Activated CD4-positive, CD25-positive, alpha-beta regulatory T cell treated with anti-CD3 and anti-CD28 coated beads, Interleukin-2, amount 50 U/mL, for 72 hours (primary cell): ENCODE measurements around the gene PSG3.
A peak's percentile ranks its signal among the peaks of the same experiment; 100 is the strongest.
"Not testable (repeated sequence)": the region's sequence is repeated elsewhere in the genome, so short reads cannot be mapped to it uniquely, and the experiment has no call there.

Experiments used
- DNase-seq: peaks from one replicate; pipeline ENCODE4 v3.0.0; 2021

The PSG3 gene

GRCh38 chr19:42740381-42740780 is at the start of gene PSG3:
Gene PSG3 (minus strand): TSS chr19:42740481. CDS start chr19:42740384, 97 bp downstream.
- not testable (repeated sequence) for DNase-seq

DNA sequence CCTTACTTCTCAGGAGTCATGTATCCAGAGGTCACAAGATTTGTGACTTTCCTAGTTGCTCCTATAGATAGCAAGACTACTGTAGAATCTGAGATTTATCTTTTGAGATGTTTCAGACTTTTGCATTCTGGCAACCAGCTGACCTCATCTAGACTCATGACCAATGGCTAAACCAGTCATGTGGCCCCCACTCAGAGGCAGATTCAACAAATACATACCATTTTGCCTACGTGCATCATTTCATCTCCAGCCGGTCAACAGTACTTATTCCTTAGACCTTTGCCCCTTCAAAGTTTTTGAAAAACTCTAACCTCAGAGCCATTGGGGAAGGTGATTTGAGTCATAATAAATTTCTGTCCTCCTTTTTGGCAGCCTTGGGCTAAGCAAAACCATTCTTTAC is 48.5 kb upstream of the PSG3 start:
- DNase-seq: not testable (repeated sequence)

GRCh38 chr19:42787766-42788165 is 47.5 kb upstream of the PSG3 start:
- DNase-seq: not testable (repeated sequence)

- DNase-seq: peak; percentile 51
Observed at GRCh38 chr19:42776750-42777612, 36.7 kb upstream of the PSG3 start.

DNA sequence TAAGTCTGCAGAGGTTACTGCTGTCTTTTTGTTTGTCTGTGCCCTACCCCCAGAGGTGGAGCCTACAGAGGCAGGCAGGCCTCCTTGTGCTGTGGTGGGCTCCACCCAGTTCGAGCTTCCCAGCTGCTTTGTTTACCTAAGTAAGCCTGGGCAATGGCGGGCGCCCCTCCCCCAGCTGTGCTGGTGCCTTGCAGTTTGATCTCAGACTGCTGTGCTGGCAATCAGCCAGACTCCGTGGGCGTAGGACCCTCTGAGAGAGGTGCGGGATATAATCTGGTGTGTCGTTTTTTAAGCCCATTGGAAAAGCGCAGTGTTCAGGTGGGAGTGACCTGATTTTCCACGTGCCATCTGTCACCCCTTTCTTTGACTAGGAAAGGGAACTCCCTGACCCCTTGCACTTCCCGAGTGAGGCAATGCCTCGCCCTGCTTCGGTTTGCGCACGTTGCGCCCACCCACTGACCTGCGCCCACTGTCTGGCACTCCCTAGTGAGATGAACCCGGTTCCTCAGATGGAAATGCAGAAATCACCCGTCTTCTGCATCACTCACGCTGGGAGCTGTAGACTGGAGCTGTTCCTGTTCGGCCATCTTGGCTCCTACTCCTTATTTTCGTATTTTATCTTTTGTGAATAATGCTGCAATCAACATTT is 34.4 kb upstream of the PSG3 start:
- not testable (repeated sequence) for DNase-seq

DNA sequence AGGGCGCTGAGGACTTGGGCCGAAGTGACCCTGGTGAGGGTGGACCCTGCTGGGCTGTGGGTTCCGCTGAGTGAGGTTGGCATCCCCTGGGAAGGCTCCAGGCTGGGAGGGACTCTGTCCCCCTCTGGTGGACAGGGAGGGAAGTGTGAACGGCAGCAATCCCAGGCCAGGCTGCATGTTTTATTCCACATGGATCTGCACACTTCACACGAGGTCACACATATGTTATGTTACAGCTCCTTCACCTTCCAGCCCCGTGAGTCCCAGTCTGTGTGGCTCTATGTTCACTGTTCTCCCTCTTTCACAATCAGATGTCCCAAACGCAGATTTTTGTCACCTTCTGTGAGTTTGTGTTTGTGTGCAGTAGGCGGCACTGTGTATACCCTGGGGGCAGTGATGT is 27.0 kb upstream of the PSG3 start:
- not testable (repeated sequence) for DNase-seq

DNA sequence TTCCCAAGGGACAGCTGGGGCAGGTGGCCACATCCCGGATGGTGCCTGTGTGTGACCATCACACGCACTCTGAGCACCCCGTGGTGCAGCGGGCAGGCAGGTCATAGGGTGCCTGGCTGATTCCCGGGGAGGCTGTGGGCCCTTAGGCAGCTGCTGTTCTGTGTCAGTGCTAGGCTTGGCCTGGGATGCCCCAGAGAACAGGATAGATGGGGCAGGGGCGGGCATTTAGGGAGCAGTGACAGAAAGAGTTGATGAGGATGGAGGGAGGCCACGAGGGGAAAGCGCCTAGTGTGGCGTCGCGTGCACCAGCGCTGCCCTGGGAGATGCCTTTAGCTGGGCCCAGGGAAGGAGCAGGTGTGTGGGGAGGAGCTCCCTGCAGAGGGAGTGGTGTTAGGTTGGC is 26.6 kb upstream of the PSG3 start:
- not testable (repeated sequence) for DNase-seq

GRCh38 chr19:42764836-42765235 is 24.6 kb upstream of the PSG3 start:
- no peak for DNase-seq

DNA sequence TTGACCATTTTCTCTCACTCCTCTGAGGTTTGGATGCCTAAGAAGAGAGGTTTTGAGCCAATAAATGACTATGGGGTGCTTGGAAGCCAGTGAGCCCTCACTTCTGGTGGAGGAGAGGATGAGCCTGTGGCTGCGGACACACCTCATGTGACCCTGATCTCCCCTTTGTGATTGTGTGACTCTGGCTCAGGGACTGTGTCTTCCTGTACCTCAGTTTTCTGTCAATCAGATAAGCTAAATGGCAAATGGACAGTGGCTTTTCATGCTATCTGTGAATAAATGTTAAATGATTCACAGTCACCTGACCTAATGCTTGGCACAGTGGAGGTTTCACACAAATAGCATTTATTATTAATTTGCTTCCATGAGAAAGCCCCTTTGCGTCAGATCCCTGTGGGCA is 22.5 kb upstream of the PSG3 start:
- DNase-seq: no peak

DNA sequence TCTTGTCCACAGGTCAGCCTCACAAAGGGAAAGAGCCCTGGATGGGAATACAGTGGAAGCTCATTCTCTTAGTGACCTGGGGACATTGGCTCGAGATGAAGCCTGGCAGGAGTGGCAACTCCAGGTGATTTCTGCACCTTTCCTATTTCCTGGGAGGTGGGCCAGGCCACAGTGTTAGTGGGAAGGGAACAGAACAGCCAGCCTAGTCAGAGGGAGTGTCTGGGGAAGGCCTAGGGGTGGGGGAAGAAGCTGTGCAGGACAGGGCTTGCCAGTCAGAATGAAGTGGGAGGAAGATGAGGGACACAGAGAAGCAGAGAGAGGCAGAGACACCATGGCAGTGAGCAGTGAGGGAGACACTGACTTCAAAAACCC is 21.6 kb upstream of the PSG3 start:
- DNase-seq: not testable (repeated sequence)

- DNase-seq: not testable (repeated sequence)
Observed at GRCh38 chr19:42760954-42761923, 21.0 kb upstream of the PSG3 start.

DNA sequence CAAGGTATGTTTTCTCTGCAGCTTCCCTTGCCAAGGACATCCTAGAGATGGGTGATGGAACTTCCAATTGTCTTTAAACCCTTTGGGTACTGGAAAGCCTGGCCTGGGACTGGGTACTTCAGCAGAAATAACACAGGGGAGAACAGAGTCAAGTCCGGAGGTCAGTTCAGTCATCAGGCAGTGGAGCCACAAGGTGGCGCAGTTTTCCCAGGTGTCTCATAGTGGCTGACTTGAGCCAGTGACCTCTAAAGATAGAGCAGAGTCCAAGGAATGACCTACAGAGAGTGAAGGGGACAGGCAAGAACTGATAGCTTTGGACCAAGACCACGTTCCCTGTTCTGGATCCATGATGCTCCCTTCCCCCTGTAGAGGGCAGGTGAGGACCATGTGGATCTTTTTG is 18.4 kb upstream of the PSG3 start:
- not testable (repeated sequence) for DNase-seq

DNA sequence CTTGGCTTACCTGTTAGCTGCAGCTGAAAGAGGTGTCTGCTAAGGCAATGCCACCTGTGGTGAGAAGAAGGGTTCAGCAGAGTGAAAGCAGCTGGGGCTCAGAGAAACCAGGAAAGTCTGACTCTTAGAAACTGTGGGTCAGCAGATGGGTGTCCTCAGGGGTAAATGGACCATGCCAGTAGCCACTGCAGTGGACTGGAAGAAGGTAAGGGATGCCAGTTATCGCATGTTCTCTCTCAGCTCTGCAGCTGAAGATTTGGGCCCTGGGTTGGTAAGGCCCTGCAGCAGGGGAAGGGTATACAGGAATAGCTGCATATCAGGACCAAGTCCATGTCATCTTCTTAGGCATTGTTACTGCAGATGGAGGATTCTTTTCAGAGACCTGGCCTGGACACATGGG is 12.0 kb upstream of the PSG3 start:
- not testable (repeated sequence) for DNase-seq

- not testable (repeated sequence) for DNase-seq
Observed at GRCh38 chr19:42741726-42742607, 1.7 kb upstream of the PSG3 start.

- not testable (repeated sequence) for DNase-seq
Observed at GRCh38 chr19:42737581-42738011, 2.7 kb downstream of the PSG3 start.

- DNase-seq: not testable (repeated sequence)
Observed at GRCh38 chr19:42728341-42728740, 11.9 kb downstream of the PSG3 start.

DNA sequence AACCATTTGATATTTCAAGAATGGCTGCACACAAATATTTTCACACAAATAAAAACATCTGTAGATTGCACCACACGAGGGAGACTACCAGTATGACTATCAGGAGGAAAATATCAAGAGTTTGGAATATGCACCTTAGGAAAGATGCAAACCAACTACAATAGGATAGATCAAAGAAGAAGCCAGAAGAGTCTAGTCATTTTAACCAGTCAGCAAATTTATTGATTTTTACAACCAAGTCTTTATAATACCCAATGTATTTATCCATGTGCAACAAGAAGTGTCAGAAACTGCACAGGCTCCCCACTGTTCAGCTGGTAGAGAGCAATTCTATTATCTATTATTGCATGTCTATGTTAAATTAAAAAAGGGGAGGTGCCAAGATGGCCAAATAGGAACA is 26.3 kb downstream of the PSG3 start:
- not testable (repeated sequence) for DNase-seq

DNA sequence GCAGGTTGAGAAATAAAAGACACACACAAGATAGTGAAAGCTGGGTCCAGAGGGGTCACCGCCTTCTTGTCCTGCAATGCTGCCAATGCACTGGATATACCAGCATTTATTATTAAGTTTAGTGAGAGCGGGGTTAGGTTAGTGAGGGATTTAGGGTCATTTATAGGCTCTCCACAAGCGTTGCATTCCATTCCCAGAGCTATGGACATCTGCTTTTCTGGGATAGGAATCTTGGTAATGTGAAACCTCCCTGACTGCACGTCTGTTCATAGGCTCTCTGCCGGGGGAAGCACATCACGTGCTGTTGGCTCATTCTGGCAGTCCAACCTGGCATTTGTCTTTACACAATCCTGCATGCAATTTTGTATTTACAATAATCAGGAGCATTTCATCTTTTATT is 27.5 kb downstream of the PSG3 start:
- not testable (repeated sequence) for DNase-seq

DNA sequence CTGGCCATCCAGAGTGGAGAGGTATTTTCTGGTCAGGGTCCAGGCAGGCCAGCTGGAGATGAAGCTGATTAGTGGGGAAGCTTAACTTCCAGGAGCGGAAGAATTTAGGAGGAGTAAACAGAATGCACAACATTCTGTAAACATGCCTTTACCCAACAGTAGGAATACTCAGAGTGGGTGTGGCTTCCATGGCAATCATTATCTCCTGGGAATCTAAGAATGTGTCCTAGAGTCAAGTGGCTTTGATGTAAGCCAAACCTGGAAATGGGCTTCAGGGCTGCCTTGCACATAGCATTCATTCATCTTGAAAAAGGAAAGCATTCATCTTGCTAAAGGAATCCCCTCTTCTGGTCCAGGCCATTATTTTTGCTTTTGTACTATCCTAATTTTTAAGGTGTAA is 29.3 kb downstream of the PSG3 start:
- not testable (repeated sequence) for DNase-seq

GRCh38 chr19:42697884-42698283 is 42.4 kb downstream of the PSG3 start:
- no peak for DNase-seq

DNA sequence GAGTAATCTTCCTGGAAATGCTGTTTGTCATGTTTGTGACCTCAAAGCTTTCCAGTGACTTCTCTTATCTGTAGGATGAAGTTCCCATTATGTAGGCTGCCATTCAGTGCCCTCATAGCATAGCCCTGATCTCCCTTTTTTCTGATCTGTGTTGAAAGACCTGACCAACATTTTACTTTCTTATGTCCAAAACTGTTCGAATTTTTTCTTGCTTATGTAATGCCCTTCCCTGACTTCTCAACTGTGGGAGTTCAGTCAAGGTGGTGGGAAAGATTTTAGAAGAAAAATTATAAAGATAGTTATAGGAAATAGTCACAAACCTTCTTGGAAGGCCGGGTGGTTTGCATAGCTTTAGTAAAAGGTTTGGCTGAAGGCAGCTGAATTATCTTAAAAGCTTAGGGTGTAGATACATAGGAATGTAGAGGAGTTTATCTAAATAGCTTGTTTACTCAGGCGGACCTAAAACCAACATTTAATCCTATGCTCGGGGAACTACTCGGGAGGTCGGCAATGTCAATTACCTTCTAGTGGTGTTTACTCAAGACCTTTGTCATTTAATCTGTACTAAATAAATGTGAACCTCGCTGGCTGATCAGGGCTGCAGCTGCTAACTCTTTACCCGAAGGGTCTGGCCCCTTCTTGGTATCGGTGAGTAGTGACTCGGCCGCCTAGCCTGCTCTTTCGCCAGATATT is 44.3 kb downstream of the PSG3 start:
- DNase-seq: no peak
